Adrenal gland (tissue), 12 donors: Measurements from ENCODE around the gene FNDC11. TPM values are rescaled to one million over a fixed set of nuclear protein-coding genes. Genes with fewer than 3 reads are reported as not detected.

ENCODE experiments used
- DNase-seq, 7 donors: peaks; one replicate each; pipeline ENCODE4 v3.0.0-alpha.2; 2019 to 2020
- H3K27ac ChIP-seq, 5 donors: fragments of 200-600 bp; sonication (generic) in 4 of 5; 1 replicate in 3 of 5; 2 replicates in 2 of 5; pipeline versions ENCODE4 v1.5.1 to v1.8.0; 2016 to 2020; ENCODE audit warnings: mild to moderate bottlenecking in 1 of 5
- H3K27me3 ChIP-seq: fragments of 200-600 bp; 2 replicates; pipeline ENCODE4 v1.8.0; 2021
- H3K36me3 ChIP-seq, 2 donors: fragments of 200-600 bp; replicated peaks in 1 of 2; 1 replicate in 1 of 2; 2 replicates in 1 of 2; pipeline versions ENCODE4 v1.5.1 to v1.8.0; 2018 to 2022
- H3K4me1 ChIP-seq, 2 donors: fragments of 200-600 bp; replicated peaks in 1 of 2; 1 replicate in 1 of 2; 2 replicates in 1 of 2; pipeline versions ENCODE4 v1.5.1 to v1.8.0; 2018 to 2021
- H3K4me3 ChIP-seq, 4 donors: fragments of 200-600 bp; sonication (generic) in 3 of 4; one replicate each; pipeline ENCODE4 v1.5.1; 2016 to 2018
- H3K9me3 ChIP-seq, 3 donors: fragments of 200-600 bp; sonication (generic) in 1 of 3; replicated peaks in 1 of 3; 1 replicate in 2 of 3; 2 replicates in 1 of 3; pipeline versions ENCODE4 v1.5.1 to v1.8.0; 2016 to 2021
- CTCF ChIP-seq, 6 experiments: fragments of 450-650 bp in 4 of 6; fragments of 200-600 bp in 2 of 6; sonication (generic) in 1 of 6; IDR thresholded peaks; 1 replicate in 5 of 6; 2 replicates in 1 of 6; pipeline versions ENCODE4 v1.5.1 to v1.8.0; 2016 to 2021; ENCODE audit warnings: antibody characterized with exemption in 6 of 6, mild to moderate bottlenecking in 2 of 6, moderate library complexity in 1 of 6
- POLR2A ChIP-seq, 2 donors: fragments of 450-650 bp; IDR thresholded peaks; one replicate each; pipeline ENCODE4 v1.6.1; 2017; ENCODE audit warnings: antibody characterized with exemption in 2 of 2, mild to moderate bottlenecking in 2 of 2, moderate library complexity in 1 of 2
- WGBS, 4 donors: extraction: QIAGEN DNeasy Blood & Tissue Kit in 2 of 4; methylation state at CpG; one replicate each; pipeline versions ENCODE4 v1.1.5 to v1.1.7; 2013 to 2017; 5-methylcytosine and 5-hydroxymethylcytosine counted together
- intact Hi-C, 2 donors: fragments of 100-400 bp; cut with DNase I; formaldehyde crosslinking; loops; one replicate each; pipeline versions ENCODE4 v1.14.1 to v1.15.0; 2022 to 2023
- polyA plus RNA-seq, 3 donors: library from polyadenylated mRNA; stranded (reverse); fragments of 200-250 nt in 2 of 3; fragments of 350-450 nt in 1 of 3; fragmentation: Illumina TruSeq in 1 of 3; extraction: RNeasy Lipid Tissue Mini Kit (QIAGEN cat#74804) in 1 of 3; gene quantifications; one replicate each; pipeline ENCODE4 v1.2.3, GENCODE V29; 2013 to 2014
- total RNA-seq, 9 donors: library from RNA; depleted of rRNA in 4 of 9; stranded (reverse); fragments of >200 nt in 4 of 9; fragments of 120-200 nt in 1 of 9; fragmentation: NEBNext Ultra II Directional in 1 of 9; extraction: Animal tissue kit (Norgen Biotek cat#: 25700) in 1 of 9; gene quantifications; one replicate each; pipeline versions ENCODE4 v1.1.0 to v1.2.4, GENCODE V29; 2013 to 2023
- donor health status: healthy with polysubstance abuse.
- donor health status: Bipolar disorder and iron deficiency.
- donor health status: DM: yes; HTN: yes; CAD: no.
- donor health status: DM: no; HTN: no; CAD: no.
- donor health status: DM: no; HTN: no; CAD: no.
- donor health status: DM: yes; HTN: yes; CAD: no.

The FNDC11 gene
- total and polyA plus RNA-seq, 12 donors = 0.20 to 0.83 (median 0.43) TPM; not detected in 4

- WGBS, 4 donors = 56 to 67% (median 63%) methylated on average over 26 to 28 of the region's 28 CpGs
- TF ChIP-seq POLR2A (IDR thresholded peaks at IDR 0.05) (no peak), CTCF (IDR thresholded peaks at IDR 0.05) (no peak)
- intact Hi-C loops = no loop called here
- no peaks in the 10 kb centered on the region for H3K36me3 ChIP-seq
- no peaks in the 10 kb centered on the region for H3K27me3 ChIP-seq
- peak in 1 of 7 donors; percentile 39 for DNase-seq
- peaks cover 5 to 6% of the 10 kb centered on the region in 2 donors for H3K4me1 ChIP-seq
- H3K4me3 ChIP-seq = no peak overlapping the region
- no peak overlapping the region for H3K27ac ChIP-seq
- no peaks in the 10 kb centered on the region for H3K9me3 ChIP-seq
Measured at GRCh38 chr20:63574829-63575743, 21.1 kb downstream of the FNDC11 start.

DNA sequence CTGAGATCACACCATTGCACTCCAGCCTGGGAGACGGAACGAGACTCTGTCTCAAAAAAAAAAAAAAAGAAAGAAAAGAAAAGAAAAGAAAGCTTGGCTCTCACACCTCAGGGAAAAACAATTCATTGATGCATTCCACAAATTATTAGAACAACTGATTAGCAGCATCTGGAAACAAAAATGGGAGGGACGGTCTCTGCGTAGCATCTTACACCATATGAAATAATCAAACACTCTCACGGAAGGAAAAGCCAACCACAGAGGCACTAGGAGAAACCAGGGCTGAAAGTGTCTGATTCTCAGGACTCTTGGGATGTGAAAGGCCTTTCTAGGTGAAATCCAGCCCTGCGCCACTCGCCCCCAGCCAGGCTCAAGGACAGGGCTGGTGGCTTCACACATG, 22.4 kb downstream of the FNDC11 start:
- intact Hi-C loops = no loop called here
- Histone ChIP-seq H3K4me3 (no peak overlapping the region), H3K27ac (no peak overlapping the region), H3K36me3 (no peaks in the 10 kb centered on the region), H3K4me1 (peaks cover 5 to 6% of the 10 kb centered on the region in 2 donors), H3K9me3 (no peaks in the 10 kb centered on the region), H3K27me3 (no peaks in the 10 kb centered on the region)
- no peak for TF ChIP-seq CTCF (IDR thresholded peaks at IDR 0.05)
- TF ChIP-seq POLR2A (IDR thresholded peaks at IDR 0.05) = no peak
- no peak for DNase-seq
- 72 to 84% (median 79%) methylated on average over 7 of the region's 7 CpGs for WGBS, 4 donors

- Histone ChIP-seq H3K9me3 (no peaks in the 10 kb centered on the region), H3K4me3 (no peak overlapping the region), H3K36me3 (no peaks in the 10 kb centered on the region), H3K27ac (no peak overlapping the region), H3K27me3 (no peaks in the 10 kb centered on the region), H3K4me1 (peaks cover 5 to 6% of the 10 kb centered on the region in 2 donors)
- intact Hi-C loops = no loop called here
- peak in 1 of 7 donors; percentile 49 for DNase-seq
- 69 to 81% (median 77%) methylated on average over 12 to 19 of the region's 19 CpGs for WGBS, 4 donors
- TF ChIP-seq POLR2A (IDR thresholded peaks at IDR 0.05) (no peak), CTCF (IDR thresholded peaks at IDR 0.05) (no peak)
Measured at GRCh38 chr20:63577317-63577894, 23.4 kb downstream of the FNDC11 start.

DNA sequence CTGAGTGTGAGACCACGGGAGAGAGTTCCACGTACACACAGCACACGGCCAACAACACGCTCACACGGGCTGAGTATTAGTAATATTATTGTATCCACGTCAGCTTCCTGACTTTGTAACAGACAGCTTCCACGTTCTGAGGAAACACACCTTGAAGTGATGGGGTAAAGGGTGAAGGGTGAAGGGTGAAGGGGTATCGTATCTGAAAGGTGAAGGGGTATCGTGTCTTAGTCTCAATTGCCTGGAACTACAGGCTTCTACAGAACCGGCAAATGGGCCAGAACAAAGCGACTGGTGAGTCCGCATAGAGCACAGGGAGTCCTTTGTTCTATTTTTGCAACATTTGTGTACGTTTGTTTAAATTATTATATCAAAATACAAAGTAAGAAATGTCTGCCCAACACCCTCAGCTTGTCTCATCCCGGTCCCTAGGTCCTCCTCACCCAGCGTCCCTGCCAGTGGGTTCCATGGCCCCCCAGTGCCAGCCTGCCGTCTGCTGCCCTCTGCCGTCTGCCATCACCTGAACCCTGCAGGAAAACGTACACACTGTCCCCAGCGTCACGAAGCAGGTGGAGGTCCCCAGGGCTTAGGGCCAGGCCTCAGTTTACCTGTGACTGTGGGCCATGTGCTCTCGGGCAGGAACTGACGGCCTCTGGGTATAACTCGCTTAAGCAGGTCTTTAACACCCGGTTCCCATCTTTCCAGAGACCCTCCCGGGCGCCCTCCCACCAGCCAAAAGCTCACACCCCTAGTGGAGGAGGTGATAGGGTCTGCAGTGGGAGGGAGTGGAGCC, 24.5 kb downstream of the FNDC11 start:
- no peak overlapping the region for H3K4me3 ChIP-seq
- H3K27me3 ChIP-seq = no peaks in the 10 kb centered on the region
- intact Hi-C loops = no loop called here
- H3K9me3 ChIP-seq = no peaks in the 10 kb centered on the region
- DNase-seq = no peak
- 77 to 79% (median 77%) methylated on average over 24 to 26 of the region's 26 CpGs for WGBS, 4 donors
- H3K4me1 ChIP-seq = peaks cover 1 to 2% of the 10 kb centered on the region in 2 donors
- TF ChIP-seq CTCF (IDR thresholded peaks at IDR 0.05) (no peak), POLR2A (IDR thresholded peaks at IDR 0.05) (no peak)
- no peak overlapping the region for H3K27ac ChIP-seq
- no peaks in the 10 kb centered on the region for H3K36me3 ChIP-seq
